ENCODE results near the gene SLCO1B3.
A peak's percentile ranks its signal among the peaks of the same experiment; 100 is the strongest.
"Not testable (repeated sequence)": the region's sequence is repeated elsewhere in the genome, so short reads cannot be mapped to it uniquely, and the experiment has no call there.

SLCO1B3 gene, protein sequence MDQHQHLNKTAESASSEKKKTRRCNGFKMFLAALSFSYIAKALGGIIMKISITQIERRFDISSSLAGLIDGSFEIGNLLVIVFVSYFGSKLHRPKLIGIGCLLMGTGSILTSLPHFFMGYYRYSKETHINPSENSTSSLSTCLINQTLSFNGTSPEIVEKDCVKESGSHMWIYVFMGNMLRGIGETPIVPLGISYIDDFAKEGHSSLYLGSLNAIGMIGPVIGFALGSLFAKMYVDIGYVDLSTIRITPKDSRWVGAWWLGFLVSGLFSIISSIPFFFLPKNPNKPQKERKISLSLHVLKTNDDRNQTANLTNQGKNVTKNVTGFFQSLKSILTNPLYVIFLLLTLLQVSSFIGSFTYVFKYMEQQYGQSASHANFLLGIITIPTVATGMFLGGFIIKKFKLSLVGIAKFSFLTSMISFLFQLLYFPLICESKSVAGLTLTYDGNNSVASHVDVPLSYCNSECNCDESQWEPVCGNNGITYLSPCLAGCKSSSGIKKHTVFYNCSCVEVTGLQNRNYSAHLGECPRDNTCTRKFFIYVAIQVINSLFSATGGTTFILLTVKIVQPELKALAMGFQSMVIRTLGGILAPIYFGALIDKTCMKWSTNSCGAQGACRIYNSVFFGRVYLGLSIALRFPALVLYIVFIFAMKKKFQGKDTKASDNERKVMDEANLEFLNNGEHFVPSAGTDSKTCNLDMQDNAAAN

GRCh38 chr12:20810487-20810886, at the start of gene SLCO1B3:
SLCO1B3 (plus strand) TSS chr12:20810705; CDS start chr12:20815739, 5,034 bp downstream.
- no peak for DNase-seq (ENCODE audit: low read depth)

DNA sequence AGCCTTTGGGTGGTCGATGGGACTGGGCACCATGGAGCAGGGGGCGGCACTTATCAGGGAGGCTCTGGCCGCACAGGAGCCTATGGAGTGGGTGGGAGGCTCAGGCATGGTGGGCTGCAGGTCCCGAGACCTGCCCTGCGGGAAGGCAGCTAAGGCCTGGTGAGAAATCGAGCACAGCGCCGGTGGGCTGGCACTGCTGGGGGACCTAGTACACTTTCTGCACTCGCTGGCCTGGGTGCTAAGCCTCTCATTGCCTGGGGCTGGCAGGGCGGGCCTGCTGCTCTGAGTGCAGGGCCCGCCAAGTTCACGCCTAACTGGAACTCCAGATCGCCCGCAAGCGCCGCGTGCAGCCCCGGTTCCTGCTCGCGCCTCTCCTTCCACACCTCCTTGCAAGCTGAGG, 33.1 kb upstream of the SLCO1B3 start:
- no peak for DNase-seq (ENCODE audit: low read depth)

DNA sequence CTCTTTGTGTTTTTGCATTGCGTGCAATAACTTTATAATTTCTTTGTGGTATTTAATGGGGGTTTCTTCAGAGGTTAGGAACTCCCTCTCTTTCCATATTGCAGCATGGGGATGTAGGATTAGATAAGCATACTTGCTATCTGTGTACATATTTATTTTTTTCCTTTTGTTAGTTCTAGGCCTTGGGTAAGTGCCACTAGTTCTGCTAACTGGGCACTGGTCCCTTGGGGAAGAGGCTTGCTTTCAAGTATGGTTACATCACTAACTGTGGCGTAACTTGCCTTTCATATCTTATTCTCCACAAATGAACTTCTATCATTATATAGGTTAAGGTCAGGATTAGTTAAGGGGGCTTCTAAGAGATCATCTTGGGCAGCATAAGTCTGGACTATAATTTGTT, 31.5 kb upstream of the SLCO1B3 start:
- DNase-seq (ENCODE audit: low read depth): no peak

DNA sequence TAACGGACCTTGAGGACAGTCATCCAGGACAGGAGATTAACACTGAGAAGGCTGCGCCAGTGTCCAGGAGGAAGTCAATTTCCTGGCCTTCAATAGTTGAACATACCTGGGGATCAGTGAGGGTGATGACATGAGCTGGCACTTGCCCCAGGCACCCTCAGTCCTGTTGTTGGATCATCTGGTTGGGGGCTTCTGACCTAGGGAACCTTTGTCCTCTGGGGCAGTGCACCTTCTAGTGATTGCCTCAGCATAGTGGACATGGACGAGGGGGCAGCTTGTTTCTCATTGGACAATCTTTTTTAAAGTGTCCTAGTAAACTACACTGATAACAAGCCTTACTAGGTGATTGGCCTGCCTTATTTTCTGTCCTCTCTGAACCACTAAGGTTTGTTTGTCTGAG, 30.5 kb upstream of the SLCO1B3 start:
- not testable (repeated sequence) for DNase-seq (ENCODE audit: low read depth)

- DNase-seq (ENCODE audit: low read depth): not testable (repeated sequence)
Observed at GRCh38 chr12:20783796-20784357, 26.6 kb upstream of the SLCO1B3 start.

- DNase-seq (ENCODE audit: low read depth): no peak
Observed at GRCh38 chr12:20792971-20793370, 17.5 kb upstream of the SLCO1B3 start.

GRCh38 chr12:20798554-20798953, 12.0 kb upstream of the SLCO1B3 start:
- peak; percentile 1 for DNase-seq (ENCODE audit: low read depth)

GRCh38 chr12:20800160-20800559, 10.3 kb upstream of the SLCO1B3 start:
- DNase-seq (ENCODE audit: low read depth): no peak

- no peak for DNase-seq (ENCODE audit: low read depth)
Observed at GRCh38 chr12:20801035-20801434, 9.5 kb upstream of the SLCO1B3 start.

GRCh38 chr12:20805921-20806320, 4.6 kb upstream of the SLCO1B3 start:
- no peak for DNase-seq (ENCODE audit: low read depth)

DNA sequence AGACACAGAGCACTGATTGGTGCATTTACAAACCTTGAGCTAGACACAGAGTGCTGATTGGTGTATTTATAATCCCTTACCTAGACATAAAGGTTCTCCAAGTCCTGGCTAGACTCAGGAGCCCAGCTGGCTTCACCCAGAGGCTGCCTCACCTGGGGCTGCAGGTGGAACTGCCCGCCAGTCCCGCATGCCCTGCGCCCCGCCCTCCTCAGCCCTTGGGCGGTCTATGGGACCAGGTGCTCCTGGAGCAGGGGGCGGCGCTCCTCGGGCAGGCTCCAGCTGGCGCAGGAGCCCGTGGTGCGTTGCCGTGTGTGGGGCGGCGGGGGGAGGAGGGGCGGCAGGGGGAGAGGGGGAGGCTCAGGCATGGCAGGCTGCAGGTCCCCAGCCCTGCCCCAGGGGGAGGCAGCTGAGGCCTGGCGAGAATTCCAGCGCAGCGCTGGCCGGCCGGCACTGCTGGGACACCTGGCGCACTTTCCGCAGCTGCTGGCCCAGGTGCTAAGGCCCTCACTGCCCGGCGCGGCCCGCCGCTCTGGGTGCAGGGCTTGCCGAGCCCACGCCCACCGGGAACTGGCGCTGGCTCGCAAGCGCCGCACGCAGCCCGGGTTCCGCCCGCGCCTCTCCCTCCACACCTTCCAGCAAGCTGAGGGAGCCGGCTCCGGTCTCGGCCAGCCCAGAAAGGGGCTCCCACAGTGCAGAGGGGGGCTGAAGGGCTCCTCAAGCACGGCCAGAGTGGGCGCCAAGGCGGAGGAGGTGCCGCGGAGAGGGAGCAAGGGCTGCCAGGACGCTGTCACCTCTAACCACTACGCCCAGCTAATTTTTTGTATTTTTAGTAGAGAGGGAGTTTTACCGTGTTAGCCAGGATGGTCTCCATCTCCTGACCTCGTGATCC, 3.1 kb upstream of the SLCO1B3 start:
- no peak for DNase-seq (ENCODE audit: low read depth)

GRCh38 chr12:20808521-20808920, 2.0 kb upstream of the SLCO1B3 start:
- no peak for DNase-seq (ENCODE audit: low read depth)

GRCh38 chr12:20815574-20815973, 5.1 kb downstream of the SLCO1B3 start:
- no peak for DNase-seq (ENCODE audit: low read depth)

DNA sequence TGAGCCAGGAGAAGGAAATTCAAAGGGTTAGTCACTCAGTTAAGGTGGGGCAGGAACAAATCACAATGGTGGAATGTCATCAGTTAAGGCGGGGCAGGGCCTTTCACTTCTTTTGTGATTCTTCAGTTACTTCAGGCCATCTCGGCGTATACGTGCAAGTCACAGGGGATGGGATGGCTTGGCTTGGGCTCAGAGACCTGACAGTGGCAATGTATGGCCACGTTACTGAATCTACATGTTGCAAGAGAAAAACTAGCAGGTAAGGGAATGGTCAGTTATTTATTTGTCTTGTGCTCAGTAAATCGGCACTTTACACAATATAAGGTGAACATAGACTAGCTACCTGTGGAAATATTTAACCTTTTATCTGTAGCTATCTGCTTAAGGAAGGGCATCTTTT, 11.9 kb downstream of the SLCO1B3 start:
- DNase-seq (ENCODE audit: low read depth): no peak

DNA sequence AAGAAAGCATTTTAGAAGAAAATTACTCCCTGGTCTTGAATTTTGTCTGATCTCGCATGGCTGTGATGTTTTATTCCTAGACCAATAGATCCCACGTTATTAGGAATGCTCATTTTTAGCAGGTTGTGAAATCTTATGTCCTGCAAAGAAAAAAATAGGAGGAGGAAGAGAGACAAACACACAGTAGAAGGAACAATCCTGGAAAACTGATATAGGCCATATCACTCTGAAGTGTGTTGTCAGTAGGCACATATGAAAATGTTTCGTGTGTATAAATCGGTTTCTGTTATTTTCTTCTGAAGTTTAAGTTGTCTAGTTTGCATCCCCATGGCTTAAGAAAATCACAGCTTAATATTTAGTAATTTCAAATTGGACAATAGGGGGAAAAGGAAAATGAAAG, 12.4 kb downstream of the SLCO1B3 start:
- DNase-seq (ENCODE audit: low read depth): no peak

GRCh38 chr12:20829919-20830318, 19.4 kb downstream of the SLCO1B3 start:
- no peak for DNase-seq (ENCODE audit: low read depth)

DNA sequence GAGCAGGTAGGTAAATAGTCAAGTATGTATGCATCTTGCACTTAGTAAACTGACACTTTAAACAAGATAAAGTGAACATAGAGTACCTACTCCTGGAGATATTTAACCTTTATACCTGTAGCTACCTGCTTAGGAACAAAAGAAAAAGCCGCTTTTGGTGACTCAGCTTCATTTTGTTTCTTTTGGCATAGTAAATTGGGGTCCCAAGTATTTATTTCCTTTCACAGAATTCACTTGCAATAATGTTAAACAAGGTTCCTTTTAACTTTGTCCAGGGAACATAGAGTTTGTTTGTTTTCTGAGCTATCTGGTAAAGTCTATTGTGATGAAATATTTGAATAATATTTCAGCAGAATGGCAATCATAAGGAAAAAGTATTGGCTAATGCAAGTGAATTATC, 20.0 kb downstream of the SLCO1B3 start:
- no peak for DNase-seq (ENCODE audit: low read depth)

DNA sequence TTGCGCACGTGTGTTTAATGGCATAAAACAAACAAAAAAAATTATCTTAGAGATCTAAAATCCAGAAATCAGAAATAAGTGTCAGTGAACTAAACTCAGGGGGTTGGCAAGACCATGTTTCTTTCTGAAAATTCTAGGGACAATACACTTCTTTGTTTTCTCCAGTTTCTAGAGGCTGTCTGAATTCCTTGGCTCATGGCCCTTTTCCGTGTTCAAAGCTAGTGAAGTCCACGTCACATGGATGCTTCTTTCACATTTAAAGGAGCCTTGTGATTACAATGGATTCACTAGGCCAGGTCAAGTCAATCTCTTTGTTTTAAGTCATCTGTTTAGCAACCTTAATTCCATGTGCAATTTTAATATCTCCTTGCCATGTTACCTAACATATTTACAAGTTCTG, 22.4 kb downstream of the SLCO1B3 start:
- DNase-seq (ENCODE audit: low read depth): no peak

DNA sequence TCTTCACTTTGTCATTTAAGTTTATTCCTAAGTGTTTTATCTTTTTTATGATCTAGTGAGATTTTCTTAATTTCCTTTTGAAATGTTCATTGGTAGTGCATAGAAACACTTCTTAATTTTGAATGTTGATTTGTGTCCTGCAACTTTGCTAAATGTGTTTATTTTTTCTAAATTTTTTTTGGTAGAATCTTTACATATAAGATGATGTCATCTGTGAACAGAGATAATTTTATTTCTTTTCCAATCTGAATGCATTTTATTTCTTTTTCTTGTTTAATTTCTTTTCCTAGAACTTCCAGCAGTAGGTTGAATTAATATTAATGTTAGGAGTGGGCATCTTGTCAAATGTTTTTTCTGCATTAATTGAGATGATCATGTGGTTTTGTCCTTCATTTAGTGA, 42.1 kb downstream of the SLCO1B3 start:
- no peak for DNase-seq (ENCODE audit: low read depth)

GRCh38 chr12:20863056-20863455, 52.6 kb downstream of the SLCO1B3 start:
- no peak for DNase-seq (ENCODE audit: low read depth)

DNA sequence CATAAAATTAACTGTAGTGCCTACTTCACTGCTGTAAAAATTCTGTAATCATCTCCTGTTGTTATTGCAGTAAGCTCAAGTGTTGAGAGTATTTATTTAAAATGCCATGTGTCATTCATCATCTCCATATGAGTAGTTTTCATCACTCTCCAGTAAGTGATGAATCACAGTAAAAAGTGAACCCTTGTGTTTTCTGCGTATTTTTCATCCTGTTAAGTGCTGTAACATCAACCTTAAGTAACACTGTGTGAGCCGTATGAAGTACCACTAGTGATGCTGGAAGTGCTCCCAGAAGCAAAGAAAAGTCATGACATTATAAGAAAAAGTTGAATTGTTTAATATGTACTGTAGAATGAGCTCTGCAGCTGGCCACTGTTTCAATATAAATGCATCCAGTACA, 55.4 kb downstream of the SLCO1B3 start:
- no peak for DNase-seq (ENCODE audit: low read depth)

DNA sequence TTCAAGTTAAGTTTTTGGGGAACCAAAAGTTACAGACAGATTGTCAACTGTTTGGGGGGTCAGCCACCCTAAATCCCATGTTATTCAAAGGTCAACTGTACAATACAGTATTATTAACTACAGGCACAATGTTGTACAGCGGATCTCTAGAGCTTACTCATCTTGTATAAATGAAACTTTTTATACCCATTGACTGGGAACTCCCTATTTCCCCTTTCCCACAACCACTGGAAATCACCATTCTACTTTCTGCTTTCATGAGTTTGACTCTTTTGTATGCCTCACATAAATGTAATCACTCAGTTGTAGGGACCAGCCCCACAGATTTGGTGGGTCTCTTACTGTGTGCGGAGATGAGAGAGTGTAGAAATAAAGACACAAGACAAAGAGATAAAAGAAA, 57.8 kb downstream of the SLCO1B3 start:
- DNase-seq (ENCODE audit: low read depth): no peak

Data from fibroblast of the conjunctiva (primary cell).